Bronchial epithelial cell (primary cell): Measurements from ENCODE around the gene TUBB3. TPM values are rescaled to one million over a fixed set of nuclear protein-coding genes. Genes with fewer than 3 reads are reported as not detected.

Experiments
- DNase-seq: peaks from one replicate; pipeline ENCODE4 v3.0.0-alpha.2; 2010; ENCODE audit warnings: low read depth
- FAIRE-seq: peaks from 2 replicates; lab custom pipeline; 2011; peaks lifted over from hg19 to GRCh38; lab: Jason Lieb, UNC
- H3K27me3 ChIP-seq: 2 replicates; pipeline ENCODE4 v1.5.1; 2011; ENCODE audit warnings: low read length; ENCODE audit not compliant: control insufficient read depth, insufficient read depth
- H3K36me3 ChIP-seq: 2 replicates; pipeline ENCODE4 v1.5.1; 2011; ENCODE audit warnings: low read length; ENCODE audit not compliant: control insufficient read depth, insufficient read depth
- H3K4me3 ChIP-seq: 2 replicates; pipeline ENCODE4 v1.5.1; 2011; ENCODE audit warnings: mild to moderate bottlenecking, low read depth, low read length, control low read depth
- CTCF ChIP-seq: IDR thresholded peaks from 2 replicates; pipeline ENCODE4 v1.5.1; 2011; ENCODE audit warnings: mild to moderate bottlenecking, moderate library complexity, low read length, control low read depth, inconsistent platforms; ENCODE audit not compliant: insufficient read depth, severe bottlenecking
- total RNA-seq: library from RNA; depleted of rRNA; stranded (reverse); fragments of >200 nt; gene quantifications from 2 replicates; pipeline ENCODE4 v1.2.1, GENCODE V29; 2014

Gene TUBB3
- total RNA-seq, 1 donor from 2014 or later: 24.5 TPM

GRCh38 chr16:89883346-89884040 lies 39.6 kb upstream of the TUBB3 start:
- Histone ChIP-seq H3K36me3 (peaks cover 33% of the 10 kb centered on the region), H3K4me3 (no peak overlapping the region), H3K27me3 (no peaks in the 10 kb centered on the region)
- DNase-seq (no peak), FAIRE-seq (no peak)
- TF ChIP-seq CTCF: no peak

- TF ChIP-seq CTCF: no peak
- H3K4me3 ChIP-seq: no peak overlapping the region
- no peaks in the 10 kb centered on the region for H3K27me3 ChIP-seq
- H3K36me3 ChIP-seq: peaks cover 30% of the 10 kb centered on the region
- DNase-seq (no peak), FAIRE-seq (no peak)
These were observed 39.1 kb upstream of the TUBB3 start for GRCh38 chr16:89884041-89884421.

GRCh38 chr16:89887243-89887642 lies 35.9 kb upstream of the TUBB3 start:
- no peak overlapping the region for H3K4me3 ChIP-seq
- no peak for DNase-seq
- TF ChIP-seq CTCF: no peak
- H3K36me3 ChIP-seq: peaks cover 38% of the 10 kb centered on the region
- H3K27me3 ChIP-seq: no peaks in the 10 kb centered on the region
- FAIRE-seq: no peak

- Histone ChIP-seq H3K27me3 (no peaks in the 10 kb centered on the region), H3K36me3 (peaks cover 38% of the 10 kb centered on the region), H3K4me3 (no peak overlapping the region)
- no peak for DNase-seq
- FAIRE-seq: no peak
- TF ChIP-seq CTCF: no peak
These were observed 32.9 kb upstream of the TUBB3 start for GRCh38 chr16:89890200-89890599.

GRCh38 chr16:89890886-89891657 lies 32.1 kb upstream of the TUBB3 start:
- no peak overlapping the region for H3K4me3 ChIP-seq
- FAIRE-seq (no peak), DNase-seq (no peak)
- no peak for TF ChIP-seq CTCF
- peaks cover 38% of the 10 kb centered on the region for H3K36me3 ChIP-seq
- H3K27me3 ChIP-seq: no peaks in the 10 kb centered on the region
